KMS-11 (cell line): ENCODE measurements around the gene ADGRV1.

Experiments used
- H2AFZ ChIP-seq: fragments of 200-600 bp; sonication (generic); 2 replicates; pipeline ENCODE4 v1.6.1; 2016; ENCODE audit warnings: antibody characterized with exemption, mixed run types, low read depth
- H3K27ac ChIP-seq: fragments of 200-600 bp; sonication (generic); 2 replicates; pipeline ENCODE4 v1.6.1; 2016; ENCODE audit warnings: mild to moderate bottlenecking, mixed run types
- H3K27me3 ChIP-seq: fragments of 200-600 bp; sonication (generic); 2 replicates; pipeline ENCODE4 v1.6.1; 2017; ENCODE audit warnings: mild to moderate bottlenecking, low read depth, mixed run types, moderate library complexity; ENCODE audit not compliant: insufficient read depth
- H3K36me3 ChIP-seq: fragments of 200-600 bp; sonication (generic); 2 replicates; pipeline ENCODE4 v1.6.1; 2017; ENCODE audit warnings: mild to moderate bottlenecking, mixed run types; ENCODE audit not compliant: insufficient read depth
- H3K4me1 ChIP-seq: fragments of 200-600 bp; sonication (generic); 2 replicates; pipeline ENCODE4 v1.6.1; 2016; ENCODE audit warnings: mild to moderate bottlenecking, low read depth, mixed run types; ENCODE audit not compliant: poor library complexity, severe bottlenecking
- H3K4me2 ChIP-seq: fragments of 200-600 bp; sonication (generic); 2 replicates; pipeline ENCODE4 v1.7.0; 2016; ENCODE audit warnings: mild to moderate bottlenecking, mixed run types
- H3K4me3 ChIP-seq: fragments of 200-600 bp; sonication (generic); IDR thresholded peaks from 2 replicates; pipeline ENCODE4 v1.6.1; 2017; ENCODE audit warnings: low read depth, low read length, mixed read lengths; ENCODE audit not compliant: insufficient read depth
- H3K79me2 ChIP-seq: fragments of 200-600 bp; sonication (generic); 2 replicates; pipeline ENCODE4 v1.6.1; 2016; ENCODE audit warnings: low read depth, mixed run types; ENCODE audit not compliant: insufficient read depth
- H3K9ac ChIP-seq: fragments of 200-600 bp; sonication (generic); 2 replicates; pipeline ENCODE4 v1.6.1; 2016; ENCODE audit warnings: mild to moderate bottlenecking, mixed run types
- H4K20me1 ChIP-seq: fragments of 200-600 bp; sonication (generic); 2 replicates; pipeline ENCODE4 v1.6.1; 2016; ENCODE audit warnings: mild to moderate bottlenecking, mixed run types; ENCODE audit not compliant: insufficient read depth
- CTCF ChIP-seq: fragments of 200-600 bp; sonication (generic); conservative IDR thresholded peaks from 2 replicates; pipeline ENCODE4 v1.6.1; 2017; ENCODE audit warnings: low read depth, mild to moderate bottlenecking, antibody characterized with exemption, low read length, moderate library complexity, mixed read lengths

The ADGRV1 gene

GRCh38 chr5:91137647-91138046 is 579.0 kb downstream of the ADGRV1 start:
- no peak for TF ChIP-seq CTCF
- Histone ChIP-seq H3K36me3 (no peaks in the 10 kb centered on the region), H3K4me1 (peaks cover 6% of the 10 kb centered on the region), H2AFZ (no peak overlapping the region), H3K4me2 (no peak overlapping the region), H3K4me3 (no peak overlapping the region), H4K20me1 (no peaks in the 10 kb centered on the region), H3K27ac (no peak overlapping the region), H3K79me2 (no peaks in the 10 kb centered on the region), H3K9ac (no peak overlapping the region), H3K27me3 (no peaks in the 10 kb centered on the region)

- no peak overlapping the region for H3K9ac ChIP-seq
- no peak for TF ChIP-seq CTCF
- no peak overlapping the region for H3K27ac ChIP-seq
- peaks cover 6% of the 10 kb centered on the region for H3K4me1 ChIP-seq
- H3K79me2 ChIP-seq = no peaks in the 10 kb centered on the region
- H3K4me3 ChIP-seq = no peak overlapping the region
- no peaks in the 10 kb centered on the region for H4K20me1 ChIP-seq
- H3K4me2 ChIP-seq = no peak overlapping the region
- H2AFZ ChIP-seq = peak overlapping the region; percentile 21; the same call in 1 of the 2 replicates
- H3K36me3 ChIP-seq = no peaks in the 10 kb centered on the region
- H3K27me3 ChIP-seq = no peaks in the 10 kb centered on the region
Measured at GRCh38 chr5:91139572-91140200, 581.1 kb downstream of the ADGRV1 start.

GRCh38 chr5:91140657-91141056 is 582.1 kb downstream of the ADGRV1 start:
- Histone ChIP-seq H3K4me1 (peaks cover 6% of the 10 kb centered on the region), H2AFZ (no peak overlapping the region), H3K4me2 (no peak overlapping the region), H4K20me1 (no peaks in the 10 kb centered on the region), H3K27me3 (no peaks in the 10 kb centered on the region), H3K4me3 (no peak overlapping the region), H3K27ac (no peak overlapping the region), H3K79me2 (no peaks in the 10 kb centered on the region), H3K9ac (no peak overlapping the region), H3K36me3 (no peaks in the 10 kb centered on the region)
- no peak for TF ChIP-seq CTCF

GRCh38 chr5:91141642-91142041 is 583.0 kb downstream of the ADGRV1 start:
- Histone ChIP-seq H4K20me1 (no peaks in the 10 kb centered on the region), H3K4me2 (no peak overlapping the region), H3K79me2 (no peaks in the 10 kb centered on the region), H3K27me3 (no peaks in the 10 kb centered on the region), H3K4me3 (no peak overlapping the region), H3K4me1 (peaks cover 6% of the 10 kb centered on the region), H3K27ac (no peak overlapping the region), H3K36me3 (no peaks in the 10 kb centered on the region), H2AFZ (no peak overlapping the region), H3K9ac (no peak overlapping the region)
- no peak for TF ChIP-seq CTCF
